GM21825 (cell line): ENCODE results near the gene NCAPH2.
"Not testable (repeated sequence)": the region's sequence is repeated elsewhere in the genome, so short reads cannot be mapped to it uniquely, and the experiment has no call there.

Source experiments
- ATAC-seq: cut with Tn5 transposase; IDR thresholded peaks from one replicate; pipeline ENCODE4 v1.9.1; 2021; ENCODE audit warnings: mild to moderate bottlenecking, moderate library complexity; ENCODE audit not compliant: unreplicated experiment

The NCAPH2 gene

GRCh38 chr22:50528682-50529415 lies 20.8 kb downstream of the NCAPH2 start:
- ATAC-seq = no peak

GRCh38 chr22:50529416-50529896 lies 21.4 kb downstream of the NCAPH2 start:
- no peak for ATAC-seq

GRCh38 chr22:50529897-50530579 lies 22.0 kb downstream of the NCAPH2 start, which contains the start of gene TYMP:
TSS of gene TYMP (minus strand) at chr22:50530012. CDS start at chr22:50529709, 303 bp downstream.
- ATAC-seq = no peak

GRCh38 chr22:50530580-50530876 lies 22.5 kb downstream of the NCAPH2 start:
- no peak for ATAC-seq

GRCh38 chr22:50530877-50531545 lies 23.0 kb downstream of the NCAPH2 start:
- ATAC-seq = peak; percentile 18

- ATAC-seq = no peak
These were observed 23.5 kb downstream of the NCAPH2 start for GRCh38 chr22:50531546-50531961.

- no peak for ATAC-seq
These were observed 24.1 kb downstream of the NCAPH2 start for GRCh38 chr22:50531962-50532674.

- no peak for ATAC-seq
These were observed 25.1 kb downstream of the NCAPH2 start for GRCh38 chr22:50532824-50533796.

- ATAC-seq = not testable (repeated sequence)
These were observed 26.1 kb downstream of the NCAPH2 start for GRCh38 chr22:50533856-50534711.

- ATAC-seq = no peak
These were observed 27.1 kb downstream of the NCAPH2 start for GRCh38 chr22:50535113-50535512.

GRCh38 chr22:50536226-50536625 lies 28.2 kb downstream of the NCAPH2 start:
- ATAC-seq = no peak

GRCh38 chr22:50537765-50538164 lies 29.7 kb downstream of the NCAPH2 start:
- ATAC-seq = no peak

- ATAC-seq = no peak
These were observed 32.4 kb downstream of the NCAPH2 start for GRCh38 chr22:50540381-50540780.

- not testable (repeated sequence) for ATAC-seq
These were observed 33.6 kb downstream of the NCAPH2 start for GRCh38 chr22:50541667-50542026.

- ATAC-seq = no peak
These were observed 34.4 kb downstream of the NCAPH2 start for GRCh38 chr22:50542416-50542927.

GRCh38 chr22:50544078-50544745 lies 36.2 kb downstream of the NCAPH2 start:
- no peak for ATAC-seq

- ATAC-seq = no peak
These were observed 36.8 kb downstream of the NCAPH2 start for GRCh38 chr22:50544746-50545253.
